Astrocyte of the cerebellum (primary cell): ENCODE data around the gene CLMP.

Source experiments
- DNase-seq: peaks from one replicate; pipeline ENCODE4 v3.0.0-alpha.2; 2011; ENCODE audit warnings: low read depth
- H3K4me3 ChIP-seq: 2 replicates; pipeline ENCODE4 v1.5.1; 2011; ENCODE audit warnings: mild to moderate bottlenecking, low read depth, low read length, moderate library complexity
- CTCF ChIP-seq: IDR thresholded peaks from 2 replicates; pipeline ENCODE4 v1.5.1; 2012; ENCODE audit warnings: low read length, low read depth, moderate library complexity, mild to moderate bottlenecking; ENCODE audit errors: missing control alignments
- in situ Hi-C: cut with HindIII; loops from 2 replicates; pipeline ENCODE4 v1.10.0; 2017; ENCODE audit warnings: low sequenced_read_pairs

CLMP gene

DNA sequence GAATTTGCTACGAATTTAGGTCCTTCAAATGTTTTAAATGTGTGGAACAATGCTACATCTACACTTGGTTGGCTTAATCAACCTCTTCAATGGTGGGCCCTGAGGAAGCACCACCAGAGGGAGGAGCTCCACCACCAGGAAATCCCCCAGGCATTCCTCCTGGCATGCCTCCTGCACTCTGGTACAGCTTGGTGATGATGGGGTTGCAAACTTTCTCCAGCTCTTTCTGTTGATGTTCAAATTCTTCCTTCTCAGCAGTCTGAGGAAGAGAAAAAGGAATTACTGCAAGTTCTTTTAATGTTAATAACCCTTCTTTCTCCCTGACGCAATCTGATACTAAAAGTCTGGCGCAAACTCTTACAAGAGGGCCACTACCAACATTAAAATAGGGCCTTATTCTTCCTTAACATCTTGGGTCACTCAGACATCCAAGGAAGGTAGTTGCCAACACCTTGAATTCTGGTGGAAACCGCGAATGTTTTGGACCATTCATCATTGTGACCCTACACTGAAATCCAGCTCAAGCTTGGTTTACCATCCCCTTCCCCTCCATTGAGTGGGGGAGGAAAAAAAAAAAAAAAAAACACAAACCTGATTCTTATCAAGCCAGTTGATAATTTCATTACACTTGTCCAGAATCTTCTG, 137.3 kb downstream of the CLMP start:
- in situ Hi-C loops = no loop called here
- no peak overlapping the region for H3K4me3 ChIP-seq
- no peak for TF ChIP-seq CTCF
- no peak for DNase-seq

GRCh38 chr11:123056835-123057491, 138.1 kb downstream of the CLMP start:
- DNase-seq = no peak
- TF ChIP-seq CTCF = no peak
- no peak overlapping the region for H3K4me3 ChIP-seq
- in situ Hi-C loops = no loop called here

- no peak for DNase-seq
- in situ Hi-C loops = no loop called here
- TF ChIP-seq CTCF = no peak
- H3K4me3 ChIP-seq = no peak overlapping the region
Measured at GRCh38 chr11:123055191-123055901, 139.7 kb downstream of the CLMP start.

- peak; percentile 62 for TF ChIP-seq CTCF
- in situ Hi-C loops = no loop called here
- DNase-seq = peak; percentile 49
- no peak overlapping the region for H3K4me3 ChIP-seq
Measured at GRCh38 chr11:123054301-123055065, 140.6 kb downstream of the CLMP start.

GRCh38 chr11:123052901-123053721, 141.9 kb downstream of the CLMP start:
- no peak for TF ChIP-seq CTCF
- in situ Hi-C loops = no loop called here
- no peak for DNase-seq
- no peak overlapping the region for H3K4me3 ChIP-seq
